K562 (cell line): Measurements from ENCODE around the gene SLC34A3. TPM values are rescaled to one million over a fixed set of nuclear protein-coding genes. Genes with fewer than 3 reads are reported as not detected.
A peak's percentile ranks its signal among the peaks of the same experiment; 100 is the strongest.

Experiments used
- ATF1 ChIP-seq, 2 experiments: fragments of 450-650 bp in 1 of 2; IDR thresholded peaks; 2 replicates each; pipeline ENCODE4 v1.6.1; 2016; ENCODE audit warnings: missing compliant biosample characterization in 1 of 2, missing genetic modification characterization in 1 of 2
- CBX1 ChIP-seq: sonication (generic); IDR thresholded peaks from 2 replicates; pipeline ENCODE4 v1.6.1; 2016; ENCODE audit warnings: antibody characterized with exemption, low read depth, mild to moderate bottlenecking
- MYC ChIP-seq, 2 experiments: fragments of 250-450 bp in 1 of 2; sonication (Bioruptor Pico) in 1 of 2; IDR thresholded peaks; 2 replicates each; pipeline versions ENCODE4 v1.5.1 to v1.6.1; 2012 to 2021; ENCODE audit warnings: low read depth in 2 of 2, borderline replicate concordance in 1 of 2, improper control_type of control experiment in 1 of 2, low read length in 1 of 2, mild to moderate bottlenecking in 1 of 2, moderate library complexity in 1 of 2
- SPI1 ChIP-seq: IDR thresholded peaks from 2 replicates; pipeline ENCODE4 v1.6.1; 2011; ENCODE audit warnings: low read depth, low read length, control low read depth, borderline replicate concordance
- THAP7 ChIP-seq: fragments of 250-450 bp; sonication (Bioruptor Pico); IDR thresholded peaks from 2 replicates; pipeline ENCODE4 v1.5.0; 2021
- USF1 ChIP-seq: sonication (generic); formaldehyde crosslinking; IDR thresholded peaks from 2 replicates; pipeline ENCODE4 v1.9.0; 2022; ENCODE audit warnings: mild to moderate bottlenecking, missing genetic modification reagents
- USF2 ChIP-seq: sonication (generic); formaldehyde crosslinking; IDR thresholded peaks from 2 replicates; pipeline ENCODE4 v1.5.0; 2020; ENCODE audit warnings: missing genetic modification reagents
- WHSC1 ChIP-seq: IDR thresholded peaks from one replicate; pipeline ENCODE4 v1.6.1; 2012; ENCODE audit warnings: low read length, control low read depth, inconsistent platforms
- ZBTB8A ChIP-seq: fragments of 450-650 bp; IDR thresholded peaks from 2 replicates; pipeline ENCODE4 v1.6.1; 2018; ENCODE audit warnings: mild to moderate bottlenecking, moderate library complexity; ENCODE audit not compliant: partially characterized antibody
- ZNF124 ChIP-seq: sonication (generic); formaldehyde crosslinking; IDR thresholded peaks from 2 replicates; pipeline ENCODE4 v1.8.1; 2022; ENCODE audit warnings: missing genetic modification reagents
- ZNF347 ChIP-seq: fragments of 450-650 bp; formaldehyde crosslinking; IDR thresholded peaks from 2 replicates; pipeline ENCODE4 v1.4.0; 2020; ENCODE audit warnings: low read depth, mild to moderate bottlenecking, moderate library complexity
- ZNF780A ChIP-seq: fragments of 250-450 bp; sonication (Bioruptor Pico); IDR thresholded peaks from 2 replicates; pipeline ENCODE4 v1.5.0; 2021; ENCODE audit warnings: mild to moderate bottlenecking
- polyA plus RNA-seq, 8 experiments: library from polyadenylated mRNA; depleted of rRNA in 4 of 8; stranded (reverse) in 5 of 8; unstranded in 3 of 8; fragments of >200 nt; fragmentation: Nextera tagmentation in 2 of 8; fragmentation: Illumina TruSeq in 1 of 8; extraction: Ambion mirVana in 2 of 8; extraction: Trizol in 1 of 8; gene quantifications; 2 replicates each; pipeline versions ENCODE4 v1.2.1 to v1.2.3, GENCODE V29; 2011 to 2014; ENCODE audit warnings: inconsistent platforms in 1 of 8, missing spikeins in 1 of 8
- total RNA-seq, 7 experiments: library from RNA; depleted of rRNA in 6 of 7; stranded (reverse); fragments of >200 nt in 6 of 7; fragmentation: Illumina TruSeq in 2 of 7; extraction: Trizol in 2 of 7; gene quantifications; 2 replicates each; pipeline versions ENCODE4 v1.2.1 to v1.2.3, GENCODE V29; 2011 to 2021; ENCODE audit warnings: low replicate concordance in 1 of 7
- TF ChIP-seq, protein P1 (sequence below): sonication (generic); formaldehyde crosslinking; IDR thresholded peaks from 2 replicates; pipeline ENCODE4 v1.8.0; 2022; ENCODE audit warnings: mild to moderate bottlenecking, missing genetic modification reagents

Gene SLC34A3
- total and polyA plus RNA-seq, 9 of the 15 experiments (the other 6 are each of a cell fraction or from before 2014, with no cell fraction given): not detected

DNA sequence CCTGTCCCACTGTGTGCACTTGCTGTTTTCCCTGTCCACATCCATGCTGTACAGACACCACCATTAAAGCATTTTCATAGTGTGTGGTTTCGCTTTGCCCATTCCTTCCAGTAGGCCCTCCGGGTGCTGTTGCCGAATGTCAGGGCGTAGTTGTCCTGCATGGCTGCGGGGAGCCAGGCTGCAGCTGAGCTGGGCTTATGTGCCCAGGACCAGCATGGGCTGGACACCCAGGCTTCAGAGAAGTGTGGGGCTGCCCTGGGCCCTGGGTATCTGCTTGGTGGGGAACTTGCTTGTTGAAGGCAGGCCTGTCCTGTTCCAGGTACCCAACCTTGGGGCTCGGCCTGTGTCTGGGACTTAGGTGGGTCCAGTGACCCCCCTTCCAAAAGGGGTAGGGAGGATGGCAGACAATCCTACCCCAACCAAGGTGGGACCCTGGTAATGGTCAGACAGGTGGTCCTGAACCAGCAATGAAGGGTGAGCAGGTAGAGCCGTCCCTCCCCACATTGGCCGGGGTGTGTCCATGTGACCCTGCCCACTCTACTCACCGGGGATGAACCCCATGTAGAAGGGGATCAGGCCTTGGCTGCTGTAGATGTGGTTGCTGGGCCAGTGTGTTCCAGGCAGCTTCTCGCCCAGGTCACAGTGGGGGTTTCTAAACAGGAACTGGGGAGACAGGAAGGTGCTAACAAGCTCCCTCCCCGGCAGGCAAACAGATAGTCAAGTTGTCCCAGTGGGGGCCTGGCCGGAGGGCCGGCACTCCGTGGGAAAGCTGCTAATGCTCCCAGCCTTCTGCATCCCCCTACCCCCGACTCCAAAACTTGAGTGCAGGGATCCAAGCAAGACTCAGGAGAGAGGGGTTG, 13.2 kb downstream of the SLC34A3 start (continued):
- TF ChIP-seq MYC (IDR thresholded peaks at IDR 0.05; ENCODE audit: low read depth, low read length) (no peak), MYC (CRISPR knock-in tag; IDR thresholded peaks at IDR 0.05; ENCODE audit: borderline replicate concordance, low read depth) (peak; percentile 40; the same call in 1 of the 2 replicates), USF1 (CRISPR knock-in tag) (peak; percentile 74), WHSC1 (no peak), ATF1 (CRISPR knock-in tag; IDR thresholded peaks at IDR 0.05) (no peak), ATF1 (tag; IDR thresholded peaks at IDR 0.05) (no peak), SPI1 (peak; percentile 59; the same call in 1 of the 2 replicates), THAP7 (0 out of 2 replicates have a peak, but pooled peaks have one; percentile 10), ZBTB8A (no peak), ZNF347 (CRISPR knock-in tag) (0 out of 2 replicates have a peak, but pooled peaks have one; percentile 47), CBX1 (peak; percentile 58; the same call in 1 of the 2 replicates), ZNF124 (0 out of 2 replicates have a peak, but pooled peaks have one; percentile 17), ZNF780A (CRISPR knock-in tag) (no peak), USF2 (peak; percentile 14; the same call in 1 of the 2 replicates)
- TF ChIP-seq, protein P1, sequence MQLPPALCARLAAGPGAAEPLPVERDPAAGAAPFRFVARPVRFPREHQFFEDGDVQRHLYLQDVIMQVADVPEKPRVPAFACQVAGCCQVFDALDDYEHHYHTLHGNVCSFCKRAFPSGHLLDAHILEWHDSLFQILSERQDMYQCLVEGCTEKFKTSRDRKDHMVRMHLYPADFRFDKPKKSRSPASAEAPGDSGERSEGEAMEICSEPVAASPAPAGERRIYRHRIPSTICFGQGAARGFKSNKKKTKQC (CRISPR knock-in tag): peak; percentile 80; the same call in 1 of the 2 replicates
